Thyroid gland (tissue), 4 donors: ENCODE measurements around the gene TMEM158.

Source experiments
- POLR2A ChIP-seq, 2 donors: fragments of 450-650 bp; IDR thresholded peaks; one replicate each; pipeline ENCODE4 v1.6.1; 2017; ENCODE audit warnings: antibody characterized with exemption in 2 of 2, mild to moderate bottlenecking in 2 of 2, moderate library complexity in 1 of 2
- TF ChIP-seq, protein P1 (sequence below), 6 experiments: fragments of 200-600 bp in 3 of 6; fragments of 450-650 bp in 3 of 6; sonication (generic) in 3 of 6; IDR thresholded peaks; one replicate each; pipeline ENCODE4 v1.5.1; 2016 to 2019; ENCODE audit warnings: antibody characterized with exemption in 6 of 6, mild to moderate bottlenecking in 2 of 6, inconsistent platforms in 1 of 6, moderate library complexity in 1 of 6

DNA sequence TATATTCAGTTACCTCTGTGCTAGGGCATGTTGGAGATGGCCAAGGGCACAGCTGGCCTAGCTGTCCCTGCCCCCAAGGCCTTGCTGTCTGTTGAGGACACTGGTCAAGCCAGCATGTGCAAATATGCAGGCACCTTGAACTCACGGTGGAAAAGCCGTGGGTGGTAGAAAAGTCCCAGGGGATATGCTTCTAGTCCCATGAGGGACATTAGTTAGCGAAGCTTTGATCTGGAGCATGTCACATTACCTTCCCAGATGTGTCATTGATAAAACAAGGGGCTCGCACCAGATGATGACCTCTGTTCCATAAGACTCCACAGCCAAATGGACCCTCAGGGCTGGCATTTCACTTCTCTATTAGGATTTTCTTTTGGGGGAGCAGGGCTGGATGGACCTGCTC lies 14.2 kb upstream of the TMEM158 start:
- TF ChIP-seq, protein P1, sequence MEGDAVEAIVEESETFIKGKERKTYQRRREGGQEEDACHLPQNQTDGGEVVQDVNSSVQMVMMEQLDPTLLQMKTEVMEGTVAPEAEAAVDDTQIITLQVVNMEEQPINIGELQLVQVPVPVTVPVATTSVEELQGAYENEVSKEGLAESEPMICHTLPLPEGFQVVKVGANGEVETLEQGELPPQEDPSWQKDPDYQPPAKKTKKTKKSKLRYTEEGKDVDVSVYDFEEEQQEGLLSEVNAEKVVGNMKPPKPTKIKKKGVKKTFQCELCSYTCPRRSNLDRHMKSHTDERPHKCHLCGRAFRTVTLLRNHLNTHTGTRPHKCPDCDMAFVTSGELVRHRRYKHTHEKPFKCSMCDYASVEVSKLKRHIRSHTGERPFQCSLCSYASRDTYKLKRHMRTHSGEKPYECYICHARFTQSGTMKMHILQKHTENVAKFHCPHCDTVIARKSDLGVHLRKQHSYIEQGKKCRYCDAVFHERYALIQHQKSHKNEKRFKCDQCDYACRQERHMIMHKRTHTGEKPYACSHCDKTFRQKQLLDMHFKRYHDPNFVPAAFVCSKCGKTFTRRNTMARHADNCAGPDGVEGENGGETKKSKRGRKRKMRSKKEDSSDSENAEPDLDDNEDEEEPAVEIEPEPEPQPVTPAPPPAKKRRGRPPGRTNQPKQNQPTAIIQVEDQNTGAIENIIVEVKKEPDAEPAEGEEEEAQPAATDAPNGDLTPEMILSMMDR (IDR thresholded peaks at IDR 0.05) = no peak
- no peak for TF ChIP-seq POLR2A (IDR thresholded peaks at IDR 0.05)
